ENCODE measurements around the gene HMGN3. TPM values are rescaled to one million over a fixed set of nuclear protein-coding genes. Genes with fewer than 3 reads are reported as not detected.

HMGN3 gene
- total RNA-seq, 1 donor, result 23.7 TPM

- no peak for TF ChIP-seq CTCF (IDR thresholded peaks at IDR 0.05; ENCODE audit: insufficient read depth, low read depth, low read length)
- DNase-seq (ENCODE audit: low read depth), result no peak
- H3K4me3 ChIP-seq (ENCODE audit: low read depth, low read length), result no peak overlapping the region
These were observed 63.5 kb downstream of the HMGN3 start for GRCh38 chr6:79170959-79171358.

- TF ChIP-seq CTCF (IDR thresholded peaks at IDR 0.05; ENCODE audit: insufficient read depth, low read depth, low read length), result no peak
- no peak for DNase-seq (ENCODE audit: low read depth)
- H3K4me3 ChIP-seq (ENCODE audit: low read depth, low read length), result no peak overlapping the region
These were observed 64.1 kb downstream of the HMGN3 start for GRCh38 chr6:79170431-79170830.

- no peak overlapping the region for H3K4me3 ChIP-seq (ENCODE audit: low read depth, low read length)
- no peak for TF ChIP-seq CTCF (IDR thresholded peaks at IDR 0.05; ENCODE audit: insufficient read depth, low read depth, low read length)
- DNase-seq (ENCODE audit: low read depth), result peak; percentile 5
These were observed 65.8 kb downstream of the HMGN3 start for GRCh38 chr6:79168695-79168980.

GRCh38 chr6:79167931-79168694, 66.4 kb downstream of the HMGN3 start:
- DNase-seq (ENCODE audit: low read depth), result peak; percentile 6
- TF ChIP-seq CTCF (IDR thresholded peaks at IDR 0.05; ENCODE audit: insufficient read depth, low read depth, low read length), result no peak
- no peak overlapping the region for H3K4me3 ChIP-seq (ENCODE audit: low read depth, low read length)

GRCh38 chr6:79159846-79160245, 74.6 kb downstream of the HMGN3 start:
- H3K4me3 ChIP-seq (ENCODE audit: low read depth, low read length), result no peak overlapping the region
- no peak for TF ChIP-seq CTCF (IDR thresholded peaks at IDR 0.05; ENCODE audit: insufficient read depth, low read depth, low read length)
- DNase-seq (ENCODE audit: low read depth), result no peak

- no peak overlapping the region for H3K4me3 ChIP-seq (ENCODE audit: low read depth, low read length)
- no peak for DNase-seq (ENCODE audit: low read depth)
- TF ChIP-seq CTCF (IDR thresholded peaks at IDR 0.05; ENCODE audit: insufficient read depth, low read depth, low read length), result no peak
These were observed 75.5 kb downstream of the HMGN3 start for GRCh38 chr6:79158856-79159516.
